Astrocyte (in vitro differentiated cells and primary cell): Measurements from ENCODE around the gene BBS10. TPM values are rescaled to one million over a fixed set of nuclear protein-coding genes. Genes with fewer than 3 reads are reported as not detected.
"Not testable (repeated sequence)": the region's sequence is repeated elsewhere in the genome, so short reads cannot be mapped to it uniquely, and the experiment has no call there.

ENCODE experiments used
- DNase-seq: peaks from one replicate; pipeline ENCODE4 v3.0.0-alpha.2; 2010; ENCODE audit warnings: low read depth
- FAIRE-seq: peaks from 2 replicates; lab custom pipeline; 2011; peaks lifted over from hg19 to GRCh38; lab: Jason Lieb, UNC
- H2AFZ ChIP-seq: 2 replicates; pipeline ENCODE4 v1.6.0; 2012; ENCODE audit warnings: low read depth, low read length, inconsistent platforms
- H3K27ac ChIP-seq: 2 replicates; pipeline ENCODE4 v1.5.1; 2011; ENCODE audit warnings: low read depth, low read length, inconsistent platforms
- H3K27me3 ChIP-seq: 2 replicates; pipeline ENCODE4 v1.6.0; 2011; ENCODE audit warnings: low read length, inconsistent platforms; ENCODE audit not compliant: insufficient read depth
- H3K36me3 ChIP-seq: 2 replicates; pipeline ENCODE4 v1.5.1; 2011; ENCODE audit warnings: low read length, inconsistent platforms; ENCODE audit not compliant: insufficient read depth
- H3K4me1 ChIP-seq: 2 replicates; pipeline ENCODE4 v1.5.1; 2011; ENCODE audit warnings: low read length, inconsistent platforms; ENCODE audit not compliant: insufficient read depth
- H3K4me2 ChIP-seq: 2 replicates; pipeline ENCODE4 v1.6.0; 2012; ENCODE audit warnings: low read length, inconsistent platforms
- H3K4me3 ChIP-seq: 2 replicates; pipeline ENCODE4 v1.5.1; 2011; ENCODE audit warnings: low read depth, mild to moderate bottlenecking, low read length, inconsistent platforms; ENCODE audit not compliant: insufficient read depth
- H3K79me2 ChIP-seq: 2 replicates; pipeline ENCODE4 v1.6.0; 2012; ENCODE audit warnings: mild to moderate bottlenecking, low read length, inconsistent platforms; ENCODE audit not compliant: insufficient read depth
- H3K9ac ChIP-seq: 2 replicates; pipeline ENCODE4 v1.6.0; 2012; ENCODE audit warnings: mild to moderate bottlenecking, low read length, inconsistent platforms
- H3K9me3 ChIP-seq: 2 replicates; pipeline ENCODE4 v1.5.1; 2012; ENCODE audit warnings: low read depth, mild to moderate bottlenecking, low read length, inconsistent platforms; ENCODE audit not compliant: insufficient read depth
- H4K20me1 ChIP-seq: 2 replicates; pipeline ENCODE4 v1.6.0; 2012; ENCODE audit warnings: low read length, inconsistent platforms; ENCODE audit not compliant: insufficient read depth
- H3K27ac Mint-ChIP-seq: one replicate; pipeline ENCODE4 v1.8.0; 2021; ENCODE audit warnings: mild to moderate bottlenecking, mixed read lengths; ENCODE audit not compliant: unreplicated experiment
- H3K27me3 Mint-ChIP-seq: one replicate; pipeline ENCODE4 v1.8.0; 2021; ENCODE audit warnings: low read depth, mixed read lengths; ENCODE audit not compliant: unreplicated experiment
- H3K36me3 Mint-ChIP-seq: one replicate; pipeline ENCODE4 v1.8.0; 2021; ENCODE audit warnings: low read depth, mixed read lengths; ENCODE audit not compliant: unreplicated experiment
- H3K4me1 Mint-ChIP-seq: one replicate; pipeline ENCODE4 v1.8.0; 2021; ENCODE audit warnings: low read depth, mixed read lengths; ENCODE audit not compliant: unreplicated experiment
- H3K4me3 Mint-ChIP-seq: one replicate; pipeline ENCODE4 v1.8.0; 2021; ENCODE audit warnings: mild to moderate bottlenecking, moderate library complexity, mixed read lengths; ENCODE audit not compliant: unreplicated experiment
- H3K9me3 Mint-ChIP-seq: one replicate; pipeline ENCODE4 v1.8.0; 2021; ENCODE audit warnings: mild to moderate bottlenecking, mixed read lengths; ENCODE audit not compliant: unreplicated experiment
- EZH2 ChIP-seq: IDR thresholded peaks from 2 replicates; pipeline ENCODE4 v1.6.1; 2012; ENCODE audit warnings: mild to moderate bottlenecking, low read length, inconsistent platforms; ENCODE audit not compliant: insufficient read depth
- total RNA-seq: library from RNA; stranded (reverse); gene quantifications from 2 replicates; pipeline ENCODE4 v1.2.1, GENCODE V29; 2021
- TF ChIP-seq, protein P1 (sequence below): IDR thresholded peaks from 2 replicates; pipeline ENCODE4 v1.5.1; 2011; ENCODE audit warnings: low read depth, mild to moderate bottlenecking, inconsistent platforms, low read length, moderate library complexity; ENCODE audit not compliant: insufficient read depth

Gene BBS10
- total RNA-seq, 1 donor from 2014 or later, result 9.8 TPM

DNA sequence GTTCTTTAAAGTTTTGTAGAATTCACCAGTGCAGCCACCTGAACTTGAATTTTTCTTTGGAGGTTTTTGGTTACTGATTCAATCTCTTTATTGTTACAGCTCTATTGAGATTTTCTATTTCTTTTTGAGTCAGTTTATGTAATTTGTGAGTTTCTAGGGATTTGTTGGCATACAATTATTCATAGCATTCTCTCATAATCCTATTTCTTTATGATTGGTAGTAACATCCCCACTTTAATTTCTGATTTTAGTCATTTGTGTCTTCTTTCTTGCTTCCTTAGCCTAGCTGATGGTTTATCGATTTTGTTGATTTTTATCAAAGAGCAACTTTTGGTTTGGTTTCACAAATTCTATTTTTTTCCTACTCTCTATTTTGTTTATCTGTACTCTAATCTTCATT, 17.9 kb upstream of the BBS10 start:
- Histone ChIP-seq H3K27ac (no peak overlapping the region), H3K9ac (no peak overlapping the region), H2AFZ (no peak overlapping the region), H3K4me3 (no peak overlapping the region), H3K4me2 (no peak overlapping the region), H3K27me3 (no peaks in the 10 kb centered on the region), H4K20me1 (peaks cover 3% of the 10 kb centered on the region), H3K79me2 (no peaks in the 10 kb centered on the region), H3K4me1 (no peaks in the 10 kb centered on the region), H3K9me3 (no peaks in the 10 kb centered on the region), H3K36me3 (peaks cover 34% of the 10 kb centered on the region)
- DNase-seq, result no peak
- no peak for FAIRE-seq
- Mint-ChIP-seq H3K27me3 (no peaks in the 10 kb centered on the region), H3K4me1 (no peaks in the 10 kb centered on the region), H3K4me3 (no peak overlapping the region), H3K36me3 (peaks cover 38% of the 10 kb centered on the region), H3K9me3 (peaks cover 6% of the 10 kb centered on the region), H3K27ac (no peak overlapping the region)
- TF ChIP-seq EZH2, result no peak
- TF ChIP-seq, protein P1, sequence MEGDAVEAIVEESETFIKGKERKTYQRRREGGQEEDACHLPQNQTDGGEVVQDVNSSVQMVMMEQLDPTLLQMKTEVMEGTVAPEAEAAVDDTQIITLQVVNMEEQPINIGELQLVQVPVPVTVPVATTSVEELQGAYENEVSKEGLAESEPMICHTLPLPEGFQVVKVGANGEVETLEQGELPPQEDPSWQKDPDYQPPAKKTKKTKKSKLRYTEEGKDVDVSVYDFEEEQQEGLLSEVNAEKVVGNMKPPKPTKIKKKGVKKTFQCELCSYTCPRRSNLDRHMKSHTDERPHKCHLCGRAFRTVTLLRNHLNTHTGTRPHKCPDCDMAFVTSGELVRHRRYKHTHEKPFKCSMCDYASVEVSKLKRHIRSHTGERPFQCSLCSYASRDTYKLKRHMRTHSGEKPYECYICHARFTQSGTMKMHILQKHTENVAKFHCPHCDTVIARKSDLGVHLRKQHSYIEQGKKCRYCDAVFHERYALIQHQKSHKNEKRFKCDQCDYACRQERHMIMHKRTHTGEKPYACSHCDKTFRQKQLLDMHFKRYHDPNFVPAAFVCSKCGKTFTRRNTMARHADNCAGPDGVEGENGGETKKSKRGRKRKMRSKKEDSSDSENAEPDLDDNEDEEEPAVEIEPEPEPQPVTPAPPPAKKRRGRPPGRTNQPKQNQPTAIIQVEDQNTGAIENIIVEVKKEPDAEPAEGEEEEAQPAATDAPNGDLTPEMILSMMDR, result no peak

DNA sequence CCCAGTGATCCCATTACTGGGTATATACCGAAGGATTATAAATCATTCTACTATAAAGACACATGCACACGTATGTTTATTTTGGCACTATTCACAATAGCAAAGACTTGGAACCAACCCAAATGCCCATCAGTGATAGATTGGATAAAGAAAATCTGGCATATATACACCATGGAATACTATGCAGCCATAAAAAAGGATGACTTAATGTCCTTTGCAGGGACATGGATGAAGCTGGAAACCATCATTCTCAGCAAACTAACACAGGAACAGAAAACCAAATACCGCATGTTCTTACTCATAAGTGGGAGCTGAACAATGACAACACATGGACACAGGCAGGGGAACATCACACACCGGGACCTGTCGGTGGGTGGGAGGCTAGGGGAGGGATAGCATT, 15.9 kb upstream of the BBS10 start:
- H3K27me3 ChIP-seq, H3K4me1 Mint-ChIP-seq, H3K9me3 Mint-ChIP-seq, H4K20me1 ChIP-seq, DNase-seq, H3K27ac Mint-ChIP-seq, H3K4me3 ChIP-seq, H2AFZ ChIP-seq, FAIRE-seq, H3K9ac ChIP-seq, H3K79me2 ChIP-seq, H3K27me3 Mint-ChIP-seq, H3K4me2 ChIP-seq, H3K4me3 Mint-ChIP-seq, H3K9me3 ChIP-seq, H3K4me1 ChIP-seq, H3K27ac ChIP-seq: not testable (repeated sequence)
- peaks cover 47% of the 10 kb centered on the region for H3K36me3 Mint-ChIP-seq
- peaks cover 30% of the 10 kb centered on the region for H3K36me3 ChIP-seq

DNA sequence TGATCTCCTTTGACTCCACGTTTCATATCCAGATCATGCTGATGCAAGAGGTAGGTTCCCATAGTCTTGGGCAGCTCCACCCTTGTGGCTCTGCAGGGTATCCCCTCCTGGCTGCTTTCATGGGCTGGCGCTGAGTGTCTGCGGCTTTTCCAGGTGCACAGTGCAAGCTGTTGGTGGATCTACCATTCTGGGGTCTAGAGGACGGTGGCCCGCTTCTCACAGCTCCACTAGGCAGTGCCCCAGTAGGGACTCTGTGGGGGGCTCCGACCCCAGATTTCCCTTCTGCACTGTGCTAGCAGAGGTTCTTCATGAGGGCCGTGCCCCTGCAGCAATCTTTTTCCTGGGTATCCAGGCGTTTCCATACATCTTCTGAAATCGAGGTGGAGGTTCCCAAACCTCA, 12.1 kb upstream of the BBS10 start:
- no peak overlapping the region for H3K4me3 Mint-ChIP-seq
- no peak overlapping the region for H3K27ac ChIP-seq
- H4K20me1 ChIP-seq, result peaks cover 3% of the 10 kb centered on the region
- no peaks in the 10 kb centered on the region for H3K79me2 ChIP-seq
- no peaks in the 10 kb centered on the region for H3K27me3 Mint-ChIP-seq
- H3K27me3 ChIP-seq, result no peaks in the 10 kb centered on the region
- H2AFZ ChIP-seq, result no peak overlapping the region
- H3K4me1 Mint-ChIP-seq, result peaks cover 11% of the 10 kb centered on the region
- no peak overlapping the region for H3K4me3 ChIP-seq
- H3K4me1 ChIP-seq, result no peaks in the 10 kb centered on the region
- peaks cover 37% of the 10 kb centered on the region for H3K36me3 Mint-ChIP-seq
- peaks cover 6% of the 10 kb centered on the region for H3K9me3 Mint-ChIP-seq
- TF ChIP-seq, protein P1, result no peak
- TF ChIP-seq EZH2, result no peak
- H3K27ac Mint-ChIP-seq, result no peak overlapping the region
- no peaks in the 10 kb centered on the region for H3K9me3 ChIP-seq
- H3K4me2 ChIP-seq, result no peak overlapping the region
- H3K9ac ChIP-seq, result no peak overlapping the region
- DNase-seq, result no peak
- peaks cover 6% of the 10 kb centered on the region for H3K36me3 ChIP-seq
- no peak for FAIRE-seq
